Keratinocyte (primary cell): ENCODE measurements around the gene PCGF1. TPM values are rescaled to one million over a fixed set of nuclear protein-coding genes. Genes with fewer than 3 reads are reported as not detected.
A peak's percentile ranks its signal among the peaks of the same experiment; 100 is the strongest.

ENCODE experiments used
- DNase-seq: peaks from one replicate; pipeline ENCODE4 v3.0.0-alpha.2; 2011; ENCODE audit warnings: low read depth, missing footprints, low spot score
- FAIRE-seq: peaks from 2 replicates; lab custom pipeline; 2011; peaks lifted over from hg19 to GRCh38; lab: Jason Lieb, UNC
- H2AFZ ChIP-seq: 2 replicates; pipeline ENCODE4 v1.6.0; 2012; ENCODE audit warnings: low read length, control low read depth, inconsistent platforms; ENCODE audit not compliant: control insufficient read depth
- H3K27ac ChIP-seq: 2 replicates; pipeline ENCODE4 v1.5.1; 2011; ENCODE audit warnings: low read length; ENCODE audit not compliant: control insufficient read depth, insufficient read depth
- H3K27me3 ChIP-seq: 3 replicates; pipeline ENCODE4 v1.6.0; 2011; ENCODE audit warnings: low read length; ENCODE audit not compliant: control insufficient read depth, insufficient read depth; ENCODE audit errors: extremely low read depth
- H3K36me3 ChIP-seq, 2 experiments: 2 replicates in 1 of 2; 3 replicates in 1 of 2; pipeline ENCODE4 v1.5.1; 2011; ENCODE audit warnings: low read length in 2 of 2, mild to moderate bottlenecking in 1 of 2; ENCODE audit not compliant: control insufficient read depth in 2 of 2, insufficient read depth in 2 of 2; ENCODE audit errors: extremely low read depth in 1 of 2
- H3K4me1 ChIP-seq: 3 replicates; pipeline ENCODE4 v1.5.1; 2011; ENCODE audit warnings: low read length; ENCODE audit not compliant: control insufficient read depth, insufficient read depth; ENCODE audit errors: extremely low read depth
- H3K4me2 ChIP-seq: 3 replicates; pipeline ENCODE4 v1.6.0; 2011; ENCODE audit warnings: low read depth, low read length; ENCODE audit not compliant: control insufficient read depth, insufficient read depth; ENCODE audit errors: extremely low read depth
- H3K4me3 ChIP-seq, 3 experiments: fragments of 200-600 bp in 1 of 3; sonication (generic) in 1 of 3; 2 replicates in 2 of 3; 3 replicates in 1 of 3; pipeline ENCODE4 v1.5.1; 2011 to 2016; ENCODE audit warnings: low read length in 3 of 3, mild to moderate bottlenecking in 3 of 3, control low read depth in 2 of 3, inconsistent platforms in 1 of 3, low read depth in 1 of 3, mixed read lengths in 1 of 3, mixed run types in 1 of 3, moderate library complexity in 1 of 3; ENCODE audit not compliant: control insufficient read depth in 2 of 3, insufficient read depth in 2 of 3; ENCODE audit errors: extremely low read depth in 1 of 3
- H3K79me2 ChIP-seq: 2 replicates; pipeline ENCODE4 v1.6.0; 2012; ENCODE audit warnings: low read length; ENCODE audit not compliant: control insufficient read depth, insufficient read depth
- H3K9ac ChIP-seq: 3 replicates; pipeline ENCODE4 v1.6.0; 2011; ENCODE audit warnings: low read length; ENCODE audit not compliant: control insufficient read depth, insufficient read depth; ENCODE audit errors: extremely low read depth
- H3K9me1 ChIP-seq: 3 replicates; pipeline ENCODE4 v1.6.0; 2011; ENCODE audit warnings: low read length; ENCODE audit not compliant: control insufficient read depth, insufficient read depth; ENCODE audit errors: extremely low read depth
- H3K9me3 ChIP-seq: 2 replicates; pipeline ENCODE4 v1.5.1; 2012; ENCODE audit warnings: low read depth, low read length; ENCODE audit not compliant: control insufficient read depth
- H4K20me1 ChIP-seq: 3 replicates; pipeline ENCODE4 v1.6.0; 2011; ENCODE audit warnings: low read length; ENCODE audit not compliant: control insufficient read depth, insufficient read depth; ENCODE audit errors: extremely low read depth
- EZH2 ChIP-seq: IDR thresholded peaks from one replicate; pipeline ENCODE4 v1.6.1; 2012; ENCODE audit warnings: inconsistent platforms, mild to moderate bottlenecking, low read length, moderate library complexity
- dilution Hi-C: fragments of 300-500 bp; cut with MboI; formaldehyde crosslinking; loops from one replicate; pipeline ENCODE4 v1.7.0; 2020; ENCODE audit warnings: low sequenced_read_pairs; ENCODE audit not compliant: extremely low pct_ligation_motif_present
- polyA plus RNA-seq, 5 experiments: library from polyadenylated mRNA; depleted of rRNA in 3 of 5; stranded (reverse) in 3 of 5; stranded (forward) in 1 of 5; unstranded in 1 of 5; fragments of >200 nt; gene quantifications; 1 replicate in 1 of 5; 2 replicates in 3 of 5; 3 replicates in 1 of 5; pipeline versions ENCODE4 v1.2.1 to v1.2.3, GENCODE V29; 2011 to 2012; ENCODE audit warnings: missing spikeins in 2 of 5, low read depth in 1 of 5, low replicate concordance in 1 of 5
- TF ChIP-seq, protein P1 (sequence below), 3 experiments: IDR thresholded peaks in 1 of 3; conservative IDR thresholded peaks in 1 of 3; optimal IDR thresholded peaks in 1 of 3; 2 replicates in 2 of 3; 3 replicates in 1 of 3; pipeline versions ENCODE3 to v1.5.1; 2011; ENCODE audit warnings: low read length in 3 of 3, mild to moderate bottlenecking in 3 of 3, moderate library complexity in 2 of 3, control low read depth in 1 of 3, inconsistent platforms in 1 of 3; ENCODE audit not compliant: insufficient read depth in 2 of 3; ENCODE audit errors: extremely low read depth in 1 of 3

Gene PCGF1
- polyA plus RNA-seq, 1 donor (not counting 4 experiments of a cell fraction or from before 2014, with no cell fraction given), result 29.1 TPM

DNA sequence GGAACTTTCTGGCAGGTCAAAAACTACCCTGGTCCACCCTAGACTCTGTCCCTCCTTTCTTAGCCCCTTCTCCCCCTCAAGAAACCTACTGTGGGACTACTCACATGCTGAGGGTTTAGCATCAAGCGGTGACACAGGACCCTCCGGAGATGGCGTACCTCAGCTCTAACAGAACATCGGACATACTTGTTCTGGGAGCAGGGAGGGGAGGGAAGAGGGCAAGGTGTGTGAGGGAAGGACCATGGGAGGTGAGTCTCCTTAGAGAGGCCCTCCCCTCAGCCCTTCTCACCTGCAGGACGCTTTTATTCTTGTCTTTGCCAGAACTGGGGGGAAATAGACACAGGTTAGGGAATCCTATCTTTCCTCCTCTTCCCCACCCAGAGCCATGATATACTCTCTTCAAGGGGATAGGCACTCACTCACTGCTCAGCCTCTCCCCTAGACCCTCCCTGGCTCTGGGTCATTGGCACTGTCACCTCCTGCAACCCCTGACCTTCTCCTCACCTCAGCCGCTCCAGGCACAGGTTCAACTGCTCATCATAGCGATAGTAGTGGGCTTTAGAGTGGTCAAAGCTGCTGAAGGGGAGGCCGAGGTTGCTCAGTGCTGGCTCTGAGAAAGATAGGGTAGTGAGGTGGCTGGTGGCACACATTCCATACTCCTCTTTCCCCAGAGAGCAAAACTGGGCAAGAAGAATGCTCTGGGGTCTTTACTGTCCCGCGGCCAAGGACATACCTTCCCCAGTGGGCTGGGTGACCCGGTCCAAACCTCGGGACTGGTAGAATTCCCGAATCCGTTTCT lies 1.8 kb downstream of the PCGF1 start:
- Histone ChIP-seq H3K9me1 (no peaks in the 10 kb centered on the region), H4K20me1 (no peaks in the 10 kb centered on the region), H3K9ac (no peak overlapping the region), H3K27me3 (peaks cover 15% of the 10 kb centered on the region), H3K36me3 (peaks cover 9 to 10% of the 10 kb centered on the region in 2 experiments), H3K79me2 (peaks cover 16% of the 10 kb centered on the region), H3K4me1 (peaks cover 33% of the 10 kb centered on the region), H3K4me3 (peak overlapping the region; percentile 40 to 86 (median 41)), H3K27ac (no peak overlapping the region), H2AFZ (no peak overlapping the region), H3K4me2 (peak overlapping the region; percentile 97), H3K9me3 (no peaks in the 10 kb centered on the region)
- no peak for TF ChIP-seq EZH2
- TF ChIP-seq, protein P1, sequence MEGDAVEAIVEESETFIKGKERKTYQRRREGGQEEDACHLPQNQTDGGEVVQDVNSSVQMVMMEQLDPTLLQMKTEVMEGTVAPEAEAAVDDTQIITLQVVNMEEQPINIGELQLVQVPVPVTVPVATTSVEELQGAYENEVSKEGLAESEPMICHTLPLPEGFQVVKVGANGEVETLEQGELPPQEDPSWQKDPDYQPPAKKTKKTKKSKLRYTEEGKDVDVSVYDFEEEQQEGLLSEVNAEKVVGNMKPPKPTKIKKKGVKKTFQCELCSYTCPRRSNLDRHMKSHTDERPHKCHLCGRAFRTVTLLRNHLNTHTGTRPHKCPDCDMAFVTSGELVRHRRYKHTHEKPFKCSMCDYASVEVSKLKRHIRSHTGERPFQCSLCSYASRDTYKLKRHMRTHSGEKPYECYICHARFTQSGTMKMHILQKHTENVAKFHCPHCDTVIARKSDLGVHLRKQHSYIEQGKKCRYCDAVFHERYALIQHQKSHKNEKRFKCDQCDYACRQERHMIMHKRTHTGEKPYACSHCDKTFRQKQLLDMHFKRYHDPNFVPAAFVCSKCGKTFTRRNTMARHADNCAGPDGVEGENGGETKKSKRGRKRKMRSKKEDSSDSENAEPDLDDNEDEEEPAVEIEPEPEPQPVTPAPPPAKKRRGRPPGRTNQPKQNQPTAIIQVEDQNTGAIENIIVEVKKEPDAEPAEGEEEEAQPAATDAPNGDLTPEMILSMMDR (optimal IDR thresholded peaks at IDR 0.05 in 1 of 3, IDR thresholded peaks at IDR 0.05 in 1 of 3, conservative IDR thresholded peaks at IDR 0.05 in 1 of 3; ENCODE audit: extremely low read depth in 1 of 3, insufficient read depth in 2 of 3, low read length in 3 of 3), result no peak
- DNase-seq (no peak), FAIRE-seq (no peak)
- dilution Hi-C loops, result no loop called here

GRCh38 chr2:74504591-74504990 lies 2.9 kb downstream of the PCGF1 start:
- H3K36me3 ChIP-seq, result peaks cover 9 to 10% of the 10 kb centered on the region in 2 experiments
- H2AFZ ChIP-seq, result no peak overlapping the region
- no peaks in the 10 kb centered on the region for H3K9me3 ChIP-seq
- no peak overlapping the region for H3K9ac ChIP-seq
- H3K4me2 ChIP-seq, result no peak overlapping the region
- H4K20me1 ChIP-seq, result no peaks in the 10 kb centered on the region
- TF ChIP-seq, protein P1 (optimal IDR thresholded peaks at IDR 0.05 in 1 of 3, IDR thresholded peaks at IDR 0.05 in 1 of 3, conservative IDR thresholded peaks at IDR 0.05 in 1 of 3; ENCODE audit: extremely low read depth in 1 of 3, insufficient read depth in 2 of 3, low read length in 3 of 3), result no peak
- TF ChIP-seq EZH2, result no peak
- no peak overlapping the region for H3K4me3 ChIP-seq
- no peaks in the 10 kb centered on the region for H3K9me1 ChIP-seq
- H3K27me3 ChIP-seq, result peaks cover 19% of the 10 kb centered on the region
- peaks cover 33% of the 10 kb centered on the region for H3K4me1 ChIP-seq
- peaks cover 16% of the 10 kb centered on the region for H3K79me2 ChIP-seq
- dilution Hi-C loops, result no loop called here
- no peak overlapping the region for H3K27ac ChIP-seq
- DNase-seq (no peak), FAIRE-seq (no peak)
